Right lobe of liver (tissue), 6 donors: ENCODE measurements around the gene CCDC200. TPM values are rescaled to one million over a fixed set of nuclear protein-coding genes. Genes with fewer than 3 reads are reported as not detected.
"Not testable (repeated sequence)": the region's sequence is repeated elsewhere in the genome, so short reads cannot be mapped to it uniquely, and the experiment has no call there.

Experiments
- ATAC-seq, 4 donors: fragments of 200-7000 bp; cut with Tn5 transposase; one replicate each; pipeline ENCODE4 v1.9.1; 2020; ENCODE audit warnings: mild to moderate bottlenecking in 4 of 4, moderate library complexity in 4 of 4
- DNase-seq, 3 donors: peaks; one replicate each; pipeline ENCODE4 v3.0.0-alpha.2; 2020
- H3K27ac ChIP-seq, 3 donors: fragments of 200-600 bp; one replicate each; pipeline ENCODE4 v1.8.0; 2022
- H3K27me3 ChIP-seq, 2 donors: fragments of 200-600 bp; one replicate each; pipeline ENCODE4 v1.8.0; 2022
- H3K36me3 ChIP-seq, 4 donors: fragments of 200-600 bp; sonication (generic) in 1 of 4; one replicate each; pipeline versions ENCODE4 v1.5.1 to v1.8.0; 2017 to 2022; ENCODE audit warnings: control low read depth in 1 of 4
- H3K4me1 ChIP-seq, 4 donors: fragments of 200-600 bp; sonication (generic) in 1 of 4; one replicate each; pipeline versions ENCODE4 v1.5.1 to v1.8.0; 2017 to 2022; ENCODE audit warnings: control low read depth in 1 of 4
- H3K4me3 ChIP-seq, 3 donors: fragments of 200-600 bp; one replicate each; pipeline ENCODE4 v1.8.0; 2022
- H3K9me3 ChIP-seq, 4 donors: fragments of 200-600 bp; sonication (generic) in 1 of 4; one replicate each; pipeline versions ENCODE4 v1.5.1 to v1.8.0; 2017 to 2022; ENCODE audit warnings: control low read depth in 1 of 4
- CTCF ChIP-seq, 4 donors: fragments of 200-600 bp in 3 of 4; fragments of 450-650 bp in 1 of 4; IDR thresholded peaks; one replicate each; pipeline versions ENCODE4 v1.5.1 to v1.8.0; 2016 to 2022; ENCODE audit warnings: antibody characterized with exemption in 4 of 4, mild to moderate bottlenecking in 2 of 4
- POLR2A ChIP-seq: fragments of 450-650 bp; IDR thresholded peaks from one replicate; pipeline ENCODE4 v1.6.1; 2017; ENCODE audit warnings: antibody characterized with exemption, mild to moderate bottlenecking
- WGBS: methylation state at CpG from one replicate; pipeline ENCODE4 v1.1.6; 2018; ENCODE audit warnings: low coverage, low lambda C conversion rate; ENCODE audit not compliant: insufficient coverage; ENCODE audit errors: missing lambda C conversion rate; 5-methylcytosine and 5-hydroxymethylcytosine counted together
- intact Hi-C, 2 donors: fragments of 100-400 bp; cut with DNase I; formaldehyde crosslinking; loops; one replicate each; pipeline versions ENCODE4 v1.11.2 to v1.14.1; 2022
- total RNA-seq, 6 experiments: library from RNA; depleted of rRNA in 2 of 6; stranded (reverse); fragments of >200 nt in 2 of 6; fragmentation: NEBNext Ultra II Directional in 3 of 6; extraction: Animal tissue kit (Norgen Biotek cat#: 25700) in 3 of 6; gene quantifications; one replicate each; pipeline versions ENCODE4 v1.1.0 to v1.2.4, GENCODE V29; 2016 to 2023
- donor health status: DM: no; HTN: yes; CAD: no.
- donor health status: DM: no; HTN: no; CAD: no.
- donor health status: DM: no; HTN: no; CAD: no.
- donor health status: DM: no; HTN: yes; CAD: no.
- donor health status: DM: no; HTN: yes; CAD: no.

The CCDC200 gene
- total RNA-seq, 6 experiments from 2014 or later: not detected

GRCh38 chr17:43231205-43232020 lies 3.0 kb upstream of the CCDC200 start:
- WGBS: 51% methylated on average over 9 of the region's 40 CpGs
- H3K4me1 ChIP-seq, H3K36me3 ChIP-seq, H3K4me3 ChIP-seq, H3K9me3 ChIP-seq, H3K27me3 ChIP-seq, intact Hi-C loops, H3K27ac ChIP-seq: not testable (repeated sequence)
- DNase-seq (peak in 1 of 3 donors; percentile 44), ATAC-seq (peak; percentile 19 to 68 (median 44))

DNA sequence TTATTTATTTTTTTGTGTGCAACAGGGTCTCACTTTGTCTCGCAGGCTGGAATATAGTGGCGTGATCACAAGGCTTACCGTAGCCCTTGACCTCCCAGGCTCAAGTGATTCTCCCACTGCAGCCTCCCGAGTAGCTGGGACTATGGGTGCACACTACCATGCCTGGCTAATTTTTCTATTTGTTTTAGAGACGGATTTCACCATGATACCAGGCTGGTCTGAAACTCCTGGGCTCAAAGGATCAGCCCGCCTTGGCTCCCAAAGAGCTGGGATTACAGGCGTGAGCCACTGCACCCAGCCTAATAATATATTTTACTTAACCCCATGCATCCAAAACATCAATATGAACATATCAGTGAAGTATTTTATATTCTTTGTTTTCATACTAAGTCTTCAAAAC lies 2.0 kb downstream of the CCDC200 start:
- no peaks in the 10 kb centered on the region for H3K4me1 ChIP-seq
- intact Hi-C loops: loop anchor here in 1 of 2 donors (10.0 kb wide), 1 partner anchor 212 kb away; no protein-coding TSS in a partner anchor
- TF ChIP-seq CTCF (IDR thresholded peaks at IDR 0.05): no peak
- H3K4me3 ChIP-seq: no peak overlapping the region
- no peaks in the 10 kb centered on the region for H3K27me3 ChIP-seq
- H3K9me3 ChIP-seq: no peaks in the 10 kb centered on the region
- 79% methylated on average over 7 of the region's 7 CpGs for WGBS
- DNase-seq (no peak), ATAC-seq (no peak)
- peaks cover 0 to 4% (median 0%) of the 10 kb centered on the region in 4 donors for H3K36me3 ChIP-seq
- no peak overlapping the region for H3K27ac ChIP-seq

- 85% methylated on average over 7 of the region's 7 CpGs for WGBS
- H3K27me3 ChIP-seq: no peaks in the 10 kb centered on the region
- intact Hi-C loops: loop anchor here in 1 of 2 donors (10.0 kb wide), 1 partner anchor 209 kb away; no protein-coding TSS in a partner anchor
- H3K4me1 ChIP-seq: no peaks in the 10 kb centered on the region
- TF ChIP-seq POLR2A (no peak), CTCF (IDR thresholded peaks at IDR 0.05) (no peak)
- H3K4me3 ChIP-seq: no peak overlapping the region
- DNase-seq (no peak), ATAC-seq (no peak)
- H3K36me3 ChIP-seq: peaks cover 0 to 4% (median 0%) of the 10 kb centered on the region in 4 donors
- no peaks in the 10 kb centered on the region for H3K9me3 ChIP-seq
- no peak overlapping the region for H3K27ac ChIP-seq
These were observed 4.2 kb downstream of the CCDC200 start for GRCh38 chr17:43224146-43224705.

DNA sequence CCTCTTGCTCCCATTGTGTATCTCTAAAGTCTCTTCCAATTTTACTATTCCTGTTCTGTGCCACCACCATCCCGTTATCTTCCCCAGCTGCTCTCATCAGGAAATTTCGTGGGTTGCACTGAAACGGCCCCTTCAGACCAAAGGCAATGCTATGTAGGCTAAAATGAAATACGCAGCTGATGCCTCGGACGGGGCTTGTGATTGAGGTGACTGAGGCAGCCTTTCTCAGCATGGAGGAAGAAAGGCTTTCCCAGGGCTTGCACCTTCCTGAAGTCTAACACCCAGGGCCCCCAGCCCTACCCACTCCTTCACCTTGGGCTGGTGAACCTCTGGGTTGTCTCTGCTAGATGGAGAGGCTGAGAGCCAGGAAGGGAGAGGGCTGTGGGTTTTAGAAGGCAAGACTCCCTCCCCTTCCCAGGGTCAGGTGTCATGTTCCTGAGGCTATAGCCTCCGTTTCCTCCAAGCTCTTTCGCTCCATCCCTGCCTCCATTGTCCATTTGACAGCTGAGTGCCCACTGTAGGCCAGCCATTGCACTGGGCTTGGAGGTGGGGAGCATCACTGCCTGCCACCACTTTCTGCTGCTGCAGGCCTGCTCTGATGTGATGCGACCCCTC lies 7.8 kb downstream of the CCDC200 start:
- Histone ChIP-seq H3K9me3 (no peaks in the 10 kb centered on the region), H3K4me1 (peaks cover 0 to 21% (median 10%) of the 10 kb centered on the region in 4 donors), H3K27me3 (no peaks in the 10 kb centered on the region), H3K27ac (no peak overlapping the region), H3K36me3 (peaks cover 0 to 7% (median 0%) of the 10 kb centered on the region in 4 donors), H3K4me3 (no peak overlapping the region)
- no peak for TF ChIP-seq POLR2A
- TF ChIP-seq CTCF (IDR thresholded peaks at IDR 0.05): no peak
- ATAC-seq (no peak), DNase-seq (no peak)
- intact Hi-C loops: loop anchor here in 1 of 2 donors (10.0 kb wide), 1 partner anchor 206 kb away; no protein-coding TSS in a partner anchor
- WGBS: 66% methylated on average over 5 of the region's 9 CpGs
